ENCODE measurements around the gene UBE2J1. TPM values are rescaled to one million over a fixed set of nuclear protein-coding genes. Genes with fewer than 3 reads are reported as not detected.
A peak's percentile ranks its signal among the peaks of the same experiment; 100 is the strongest.

UBE2J1 gene
- total RNA-seq, 1 experiment from 2014 or later, result 22.4 TPM

GRCh38 chr6:89355511-89356194, 3.1 kb upstream of the UBE2J1 start:
- ChIA-PET CTCF (no interaction called here), POLR2A (ENCODE audit: unreplicated experiment) (interaction anchor here (0.6 kb wide), 1 partner anchor 32 kb away, joined by 5 read pairs; no protein-coding TSS in a partner anchor)
- DNase-seq, result no peak
- no peak for ATAC-seq
- Histone ChIP-seq H3F3A (ENCODE audit: low read length, unreplicated experiment) (no peaks in the 10 kb centered on the region), H3K36me3 (ENCODE audit: low read depth, low read length) (no peaks in the 10 kb centered on the region), H3K27me3 (ENCODE audit: low read length) (no peaks in the 10 kb centered on the region), H3K4me2 (ENCODE audit: low read length) (no peak overlapping the region), H4K20me1 (ENCODE audit: low read length) (peaks cover 9% of the 10 kb centered on the region), H3K9me2 (replicated peaks; ENCODE audit: low read length) (no peaks in the 10 kb centered on the region), H3K4me1 (ENCODE audit: insufficient read depth, low read length) (peaks cover 6% of the 10 kb centered on the region; the same call in 1 of the 2 replicates), H3K4me3 (ENCODE audit: low read length) (no peak overlapping the region), H2AFZ (ENCODE audit: low read length) (no peak overlapping the region), H3K9me3 (ENCODE audit: low read length) (no peaks in the 10 kb centered on the region), H3K79me2 (ENCODE audit: low read length) (peaks cover 18% of the 10 kb centered on the region), H3K9ac (ENCODE audit: low read length) (no peak overlapping the region), H3K27ac (ENCODE audit: low read length) (no peak overlapping the region)
- intact Hi-C loops (cut with micrococcal nuclease), result no loop called here
- no peak for TF ChIP-seq EZH2phosphoT487 (IDR thresholded peaks at IDR 0.05; ENCODE audit: borderline replicate concordance, low read length)
- no peak for TF ChIP-seq CTCF (conservative IDR thresholded peaks at IDR 0.05; ENCODE audit: low read depth, low read length)
- no peak for TF ChIP-seq EZH2 (IDR thresholded peaks at IDR 0.05; ENCODE audit: low read length, unreplicated experiment)
- no TSS peak for BruUV-seq (replicated peaks)

GRCh38 chr6:89353702-89354392, 1.3 kb upstream of the UBE2J1 start:
- H2AFZ ChIP-seq (ENCODE audit: low read length), result no peak overlapping the region
- H3K27me3 ChIP-seq (ENCODE audit: low read length), result no peaks in the 10 kb centered on the region
- no peak overlapping the region for H3K27ac ChIP-seq (ENCODE audit: low read length)
- ChIA-PET CTCF (no interaction called here), POLR2A (ENCODE audit: unreplicated experiment) (no interaction called here)
- peaks cover 36% of the 10 kb centered on the region for H3K79me2 ChIP-seq (ENCODE audit: low read length)
- TF ChIP-seq CTCF (conservative IDR thresholded peaks at IDR 0.05; ENCODE audit: low read depth, low read length) (no peak), EZH2 (IDR thresholded peaks at IDR 0.05; ENCODE audit: low read length, unreplicated experiment) (no peak), EZH2phosphoT487 (IDR thresholded peaks at IDR 0.05; ENCODE audit: borderline replicate concordance, low read length) (no peak)
- H3F3A ChIP-seq (ENCODE audit: low read length, unreplicated experiment), result no peaks in the 10 kb centered on the region
- peaks cover 19% of the 10 kb centered on the region for H4K20me1 ChIP-seq (ENCODE audit: low read length)
- no peak overlapping the region for H3K9ac ChIP-seq (ENCODE audit: low read length)
- H3K9me3 ChIP-seq (ENCODE audit: low read length), result no peaks in the 10 kb centered on the region
- intact Hi-C loops (cut with micrococcal nuclease), result loop anchor here (5.0 kb wide), 1 partner anchor 112 kb away; no protein-coding TSS in a partner anchor
- H3K4me2 ChIP-seq (ENCODE audit: low read length), result peak overlapping the region; percentile 92; the same call in 1 of the 2 replicates
- DNase-seq (no peak), ATAC-seq (no peak)
- no peaks in the 10 kb centered on the region for H3K9me2 ChIP-seq (replicated peaks; ENCODE audit: low read length)
- H3K4me3 ChIP-seq (ENCODE audit: low read length), result no peak overlapping the region; the same call in 1 of the 2 replicates
- H3K4me1 ChIP-seq (ENCODE audit: insufficient read depth, low read length), result peaks cover 10% of the 10 kb centered on the region; the same call in 1 of the 2 replicates
- no peaks in the 10 kb centered on the region for H3K36me3 ChIP-seq (ENCODE audit: low read depth, low read length)
- BruUV-seq (replicated peaks), result no TSS peak
